GM15510 (cell line): Measurements from ENCODE around the gene CROT.

Experiments used
- POLR2A ChIP-seq: IDR thresholded peaks from 3 replicates; pipeline ENCODE4 v1.6.1; 2011; ENCODE audit warnings: borderline replicate concordance; ENCODE audit not compliant: insufficient read length; ENCODE audit errors: extremely low read depth

Gene CROT, protein sequence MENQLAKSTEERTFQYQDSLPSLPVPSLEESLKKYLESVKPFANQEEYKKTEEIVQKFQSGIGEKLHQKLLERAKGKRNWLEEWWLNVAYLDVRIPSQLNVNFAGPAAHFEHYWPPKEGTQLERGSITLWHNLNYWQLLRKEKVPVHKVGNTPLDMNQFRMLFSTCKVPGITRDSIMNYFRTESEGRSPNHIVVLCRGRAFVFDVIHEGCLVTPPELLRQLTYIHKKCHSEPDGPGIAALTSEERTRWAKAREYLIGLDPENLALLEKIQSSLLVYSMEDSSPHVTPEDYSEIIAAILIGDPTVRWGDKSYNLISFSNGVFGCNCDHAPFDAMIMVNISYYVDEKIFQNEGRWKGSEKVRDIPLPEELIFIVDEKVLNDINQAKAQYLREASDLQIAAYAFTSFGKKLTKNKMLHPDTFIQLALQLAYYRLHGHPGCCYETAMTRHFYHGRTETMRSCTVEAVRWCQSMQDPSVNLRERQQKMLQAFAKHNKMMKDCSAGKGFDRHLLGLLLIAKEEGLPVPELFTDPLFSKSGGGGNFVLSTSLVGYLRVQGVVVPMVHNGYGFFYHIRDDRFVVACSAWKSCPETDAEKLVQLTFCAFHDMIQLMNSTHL

DNA sequence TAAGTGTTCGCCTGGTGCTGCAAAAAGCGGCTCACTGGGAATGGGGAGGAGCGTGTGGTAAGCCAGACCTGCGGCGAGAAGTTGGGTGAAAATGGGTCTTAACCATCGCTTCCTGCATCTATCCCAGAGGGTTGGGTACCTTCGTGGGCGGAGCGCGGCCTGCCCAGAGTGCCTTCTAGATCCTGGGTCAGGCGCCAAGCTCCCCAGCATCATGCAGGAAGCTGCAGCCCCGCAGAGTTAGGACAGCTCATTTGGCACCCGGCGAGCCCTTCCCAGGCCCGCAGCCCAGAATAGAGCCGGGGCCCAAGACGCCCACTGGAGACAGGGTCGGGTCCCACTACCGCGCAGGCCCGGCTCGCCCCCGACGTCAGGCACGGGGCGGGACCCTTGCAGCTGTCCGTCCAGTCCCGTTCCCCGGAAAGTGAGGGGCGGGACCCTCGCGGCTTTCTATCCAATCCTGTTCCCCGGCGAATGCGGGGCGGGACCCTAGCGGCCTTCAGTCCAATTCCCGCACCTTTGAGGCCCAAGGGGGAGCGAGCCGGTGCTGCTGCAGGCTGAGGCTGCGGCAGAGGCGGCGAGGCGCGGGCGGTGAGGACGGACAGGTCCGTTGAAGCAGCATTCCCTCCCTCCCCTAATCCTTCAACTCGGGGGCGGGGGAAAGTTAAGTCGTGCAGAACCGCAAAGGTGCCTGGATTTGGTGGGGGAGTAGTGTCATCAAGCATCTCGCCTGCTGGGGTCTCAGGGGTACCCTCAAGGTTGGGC lies at the start of gene CROT:
CROT (plus strand) TSS at position 499 of the 762 bp plus-strand sequence. CDS start 3,405 bp downstream, outside the sequence.
- TF ChIP-seq POLR2A: peak; percentile 89

DNA sequence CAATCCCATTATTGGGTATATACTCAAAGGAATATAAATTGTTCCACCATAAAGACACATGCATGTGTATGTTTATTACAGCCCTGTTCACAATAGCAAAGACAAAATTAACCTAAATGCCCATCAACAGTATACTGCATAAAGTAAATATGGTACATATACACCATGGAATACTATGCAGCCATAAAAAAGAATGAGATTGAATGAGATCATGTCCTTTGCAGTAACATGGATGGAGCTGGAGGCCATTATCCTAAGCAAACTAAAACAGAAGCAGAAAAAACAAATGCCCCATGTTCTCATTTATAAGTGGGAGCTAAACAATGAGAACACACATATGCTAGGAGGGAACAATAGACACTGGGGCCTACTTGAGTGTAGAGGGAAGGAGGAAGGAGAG lies 44.7 kb upstream of the CROT start:
- TF ChIP-seq POLR2A: no peak

DNA sequence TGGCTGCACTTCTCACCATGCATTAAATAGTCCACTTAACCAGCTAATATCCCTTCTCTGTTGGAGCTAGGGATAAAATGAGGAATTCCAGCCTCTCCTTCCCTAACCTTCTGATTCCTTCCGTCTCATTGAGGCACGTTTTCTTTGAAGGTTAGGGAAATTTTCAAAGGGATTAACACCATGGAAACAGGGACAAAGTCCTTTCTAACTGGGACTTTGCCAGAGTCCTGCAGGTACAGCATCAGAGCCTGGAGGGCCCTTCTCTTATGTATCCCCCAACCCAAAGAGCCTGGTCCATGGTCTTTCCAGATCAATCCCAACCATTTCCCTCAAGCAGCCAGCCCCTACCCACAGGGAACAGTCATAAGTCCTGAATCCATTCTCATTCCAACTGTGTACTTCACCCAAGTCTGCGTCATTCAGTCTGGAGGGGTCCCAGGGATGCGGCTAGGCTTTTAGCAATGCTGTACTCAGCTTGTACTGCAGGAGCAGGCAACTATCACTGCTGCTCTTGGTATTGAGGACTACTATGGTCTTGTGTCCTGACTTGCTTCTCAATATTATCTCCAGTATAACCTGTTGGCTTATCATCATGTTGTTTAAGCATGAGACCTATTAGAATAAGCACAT lies 34.6 kb upstream of the CROT start:
- TF ChIP-seq POLR2A: no peak

DNA sequence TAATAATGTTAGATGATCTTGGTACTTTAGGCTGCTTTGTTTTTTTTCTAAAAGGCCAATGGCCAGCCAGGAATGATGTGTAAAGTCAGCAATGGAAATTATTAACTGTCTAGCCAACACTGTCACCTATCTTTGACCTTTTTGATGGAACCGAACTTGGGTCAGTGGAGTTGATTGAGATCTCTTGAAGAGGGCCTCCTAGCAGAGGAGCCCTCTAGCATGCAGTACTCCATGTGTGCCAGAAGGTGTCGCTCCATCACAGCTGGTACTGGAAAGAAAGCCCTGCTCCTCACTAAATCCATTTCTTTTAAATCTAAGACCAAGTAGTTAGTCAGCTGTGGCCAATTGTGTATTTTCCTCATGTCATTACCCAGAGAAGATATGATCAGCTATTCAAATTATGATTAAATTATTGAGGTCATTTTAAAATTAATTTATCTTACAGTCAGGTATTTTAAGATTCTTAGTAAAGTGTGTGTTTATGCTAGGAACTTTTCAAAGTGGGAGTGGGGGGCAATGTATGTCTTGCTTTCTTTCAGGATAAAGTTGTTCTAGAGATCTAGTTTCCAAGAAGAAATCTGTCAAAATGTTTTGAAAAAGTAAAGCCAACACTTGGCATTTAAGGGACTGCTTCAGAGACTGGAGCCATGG lies 33.1 kb upstream of the CROT start:
- no peak for TF ChIP-seq POLR2A

DNA sequence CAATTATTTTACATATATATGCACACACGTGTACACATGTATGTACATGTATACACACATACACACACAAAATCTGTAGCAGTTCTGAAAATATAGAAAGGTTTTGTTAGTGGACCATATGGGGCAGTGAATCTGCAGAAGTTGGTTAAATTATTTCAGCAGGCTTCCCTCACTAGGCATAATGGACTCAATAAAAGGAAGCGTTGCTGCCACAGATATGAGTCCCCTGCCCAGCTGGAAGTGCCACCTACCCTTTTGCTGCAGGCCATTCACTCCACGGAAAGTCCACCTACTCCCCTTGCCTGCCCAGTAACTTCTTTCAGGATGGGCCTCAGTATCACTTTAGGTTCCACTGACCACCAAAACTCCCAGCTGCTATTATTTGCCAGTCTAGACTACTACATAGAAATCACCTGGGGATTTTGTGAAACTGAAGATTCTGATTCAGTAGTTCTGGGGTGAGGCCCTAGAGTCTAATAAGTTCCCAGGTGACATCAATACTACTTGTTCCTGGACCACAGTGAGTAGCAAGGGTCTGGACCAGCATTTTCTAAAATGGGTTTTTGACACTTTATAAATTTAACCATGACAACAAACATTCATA lies 29.3 kb upstream of the CROT start:
- no peak for TF ChIP-seq POLR2A

DNA sequence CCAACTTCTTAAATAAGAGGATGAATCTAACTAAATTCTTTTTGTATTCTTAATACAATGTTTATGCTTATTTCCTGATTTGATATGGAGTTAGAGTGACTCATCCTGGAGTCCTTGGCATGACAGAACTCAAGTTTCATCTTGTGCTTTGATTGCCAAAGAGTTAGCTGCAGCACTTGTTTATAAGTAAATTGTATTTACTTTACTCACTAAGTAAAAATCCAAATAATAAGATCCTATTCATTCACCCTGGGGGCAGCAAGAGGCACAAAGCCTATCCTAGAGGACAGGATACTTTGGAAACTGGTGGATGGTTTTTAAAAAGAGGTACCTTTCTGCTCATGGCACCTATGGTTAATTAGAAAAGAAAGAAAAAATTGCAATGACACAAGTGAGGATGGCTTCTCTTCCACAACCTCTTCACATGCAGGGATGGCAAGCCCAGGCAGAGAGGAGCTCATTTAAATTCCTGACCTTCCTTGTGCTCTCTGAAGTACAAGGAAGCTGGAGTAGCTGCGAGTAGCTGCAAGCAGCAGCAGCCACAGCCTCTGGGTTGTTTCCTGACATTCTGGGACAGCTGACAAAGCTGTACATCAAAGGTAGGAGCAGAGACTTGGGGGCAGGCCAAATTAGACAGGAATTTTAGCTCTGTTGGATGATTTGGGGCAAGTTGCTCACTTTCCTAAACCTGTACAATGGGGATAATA lies 28.5 kb upstream of the CROT start:
- TF ChIP-seq POLR2A: no peak

DNA sequence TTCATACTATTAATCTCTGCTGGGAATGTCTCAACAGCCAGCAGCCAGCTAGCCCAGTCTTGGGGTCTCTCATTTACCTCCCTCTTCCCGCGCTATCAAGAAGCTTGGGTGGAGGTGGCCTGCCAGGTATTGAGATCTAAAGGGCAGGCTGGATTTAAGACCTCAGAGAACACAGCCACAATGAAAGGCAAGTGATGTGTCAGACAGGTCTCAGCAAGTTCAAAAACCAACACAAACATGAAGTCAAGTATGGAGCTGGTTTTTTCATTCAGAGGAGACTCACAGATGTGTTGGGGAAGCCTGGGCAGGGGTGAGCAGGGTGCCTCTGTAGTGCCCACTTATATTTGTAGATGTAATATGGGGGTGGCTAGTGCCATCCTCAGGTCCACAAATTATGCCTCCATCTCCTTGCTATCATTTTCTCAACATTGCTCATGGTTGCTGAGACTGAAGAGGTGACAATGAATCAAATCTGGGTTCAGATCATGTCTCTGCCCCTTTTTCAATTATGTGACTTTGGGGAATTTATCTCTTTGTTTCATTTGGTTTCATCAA lies 27.7 kb upstream of the CROT start:
- no peak for TF ChIP-seq POLR2A

DNA sequence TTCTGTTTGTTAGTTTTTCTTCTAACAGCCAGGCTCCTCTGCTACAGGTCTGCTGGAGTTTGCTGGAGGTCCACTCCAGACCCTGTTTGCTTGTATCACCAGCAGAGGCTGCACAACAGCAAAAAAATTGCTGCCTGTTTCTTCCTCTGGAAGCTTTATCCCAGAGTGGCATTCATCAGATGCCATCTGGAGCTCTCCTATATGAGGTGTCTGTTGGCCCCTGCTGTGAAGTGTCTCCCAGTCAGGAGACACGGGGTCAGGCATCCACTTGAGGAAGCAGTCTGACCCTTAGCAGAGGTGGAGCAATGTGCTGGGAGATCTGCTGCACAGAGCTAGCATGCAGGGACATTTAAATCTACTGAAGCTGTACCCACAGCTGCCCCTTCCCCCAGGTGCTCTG lies 26.7 kb upstream of the CROT start:
- TF ChIP-seq POLR2A: no peak

DNA sequence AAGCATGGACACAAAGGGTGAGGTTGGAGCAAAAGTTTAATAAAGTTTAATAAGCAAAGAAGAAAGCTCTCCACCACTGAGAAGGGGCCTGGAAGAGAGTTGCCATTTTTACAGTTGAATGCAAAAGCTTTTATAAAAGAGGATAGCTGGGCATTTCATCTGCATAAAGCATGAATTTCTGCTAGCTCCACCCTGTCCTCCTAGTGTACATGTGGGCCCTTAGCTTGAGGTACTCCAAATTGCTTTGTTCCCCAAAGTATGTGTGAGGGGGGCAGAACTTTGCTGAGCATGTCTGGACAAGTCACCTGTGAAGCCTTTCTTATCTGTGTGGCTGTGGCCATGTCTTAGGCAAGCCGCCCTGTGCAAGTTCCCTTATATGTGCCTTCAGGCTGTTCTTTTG lies 22.6 kb upstream of the CROT start:
- TF ChIP-seq POLR2A: no peak

DNA sequence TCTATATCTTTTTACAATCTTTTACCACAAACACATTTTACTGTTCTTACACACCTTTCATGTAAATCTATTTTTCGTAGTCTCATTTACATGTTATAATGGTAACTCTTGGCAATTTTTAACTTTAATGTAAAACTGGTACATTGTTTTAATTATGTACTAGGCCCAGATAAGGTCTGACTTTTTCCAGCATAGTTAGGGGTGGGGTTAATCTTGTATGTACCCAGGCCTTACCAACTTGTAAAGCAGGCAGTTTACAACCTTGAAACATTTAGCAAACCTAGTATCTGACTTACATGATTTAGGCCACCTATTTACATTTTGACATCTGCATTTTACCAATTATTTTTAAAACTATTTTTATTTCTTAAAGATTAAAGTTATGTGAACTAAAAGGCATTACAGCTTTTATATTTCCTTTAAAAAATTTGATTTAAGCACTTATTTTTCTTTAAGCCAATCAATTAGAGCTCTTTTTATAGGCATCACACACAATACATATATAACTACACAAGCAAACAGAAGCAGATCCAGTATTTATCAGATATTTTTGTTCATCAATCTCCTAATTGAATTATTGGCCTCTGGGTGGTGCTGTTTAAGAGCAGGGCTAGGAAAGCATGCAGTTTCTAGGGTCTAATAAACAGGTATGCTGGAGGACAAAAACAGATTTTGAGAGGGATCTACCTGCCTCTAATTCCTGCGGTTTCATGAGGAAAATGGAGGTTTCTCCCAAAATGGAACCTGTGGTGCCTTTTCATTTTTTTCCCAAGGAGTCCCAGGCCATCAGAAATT lies 19.7 kb upstream of the CROT start:
- no peak for TF ChIP-seq POLR2A

DNA sequence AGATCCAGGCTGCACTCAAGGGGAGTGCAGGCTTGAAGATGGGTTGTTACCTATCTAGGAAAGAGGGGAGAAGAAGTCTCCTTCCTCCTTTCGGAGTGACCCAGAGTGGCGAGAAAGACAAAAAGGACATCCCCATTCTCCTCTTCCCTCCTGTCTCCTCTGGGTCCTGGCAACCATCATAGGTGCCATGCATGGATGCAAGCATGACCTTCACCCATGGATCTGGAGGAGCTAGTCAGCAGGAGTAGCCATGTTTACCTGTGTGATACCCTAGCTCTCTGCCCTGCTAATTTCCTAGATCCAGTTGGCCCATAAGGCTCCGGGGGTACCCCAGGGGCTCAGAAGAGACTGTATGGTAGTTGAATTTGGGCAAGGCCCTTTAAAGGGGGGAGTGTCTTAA lies 17.2 kb upstream of the CROT start:
- TF ChIP-seq POLR2A: no peak

DNA sequence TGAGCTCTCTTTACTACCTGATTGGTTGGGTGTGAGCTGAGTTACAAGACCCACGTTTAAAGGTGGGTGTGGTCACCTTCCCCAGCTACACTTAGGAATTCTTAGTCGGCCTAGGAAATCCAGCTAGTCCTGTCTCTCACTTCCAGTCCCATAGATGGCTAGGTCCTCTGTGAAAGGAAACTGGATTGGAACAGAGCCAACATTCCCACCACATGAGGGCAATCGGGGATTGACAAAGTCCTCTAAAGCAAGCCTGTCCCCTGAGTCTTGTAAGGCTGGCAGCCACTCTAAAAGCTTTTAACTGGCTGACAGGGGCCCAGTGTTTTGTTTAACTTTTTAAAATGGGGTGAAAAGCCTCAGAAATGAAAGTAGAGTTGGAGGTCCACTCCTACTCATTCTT lies 15.1 kb upstream of the CROT start:
- TF ChIP-seq POLR2A: no peak

DNA sequence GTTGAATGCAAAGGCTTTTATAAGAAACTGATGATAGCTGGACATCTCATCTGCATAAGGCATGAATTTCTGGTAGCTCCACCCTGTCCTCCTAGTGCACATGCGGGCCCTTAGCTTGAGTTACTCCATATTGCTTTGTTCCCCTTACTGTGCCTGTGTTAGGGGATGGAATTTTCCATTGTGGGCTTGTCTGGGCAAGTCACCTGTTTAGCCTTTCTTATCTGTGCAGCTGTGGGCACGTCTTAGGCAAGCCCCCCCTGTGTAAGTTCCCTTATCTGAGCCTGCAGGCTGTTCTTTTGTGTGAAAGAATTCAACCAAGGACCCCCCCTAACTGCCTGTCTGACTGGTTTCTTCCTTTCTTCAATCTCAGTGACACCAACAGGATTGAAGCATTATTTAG lies 14.5 kb upstream of the CROT start:
- no peak for TF ChIP-seq POLR2A

DNA sequence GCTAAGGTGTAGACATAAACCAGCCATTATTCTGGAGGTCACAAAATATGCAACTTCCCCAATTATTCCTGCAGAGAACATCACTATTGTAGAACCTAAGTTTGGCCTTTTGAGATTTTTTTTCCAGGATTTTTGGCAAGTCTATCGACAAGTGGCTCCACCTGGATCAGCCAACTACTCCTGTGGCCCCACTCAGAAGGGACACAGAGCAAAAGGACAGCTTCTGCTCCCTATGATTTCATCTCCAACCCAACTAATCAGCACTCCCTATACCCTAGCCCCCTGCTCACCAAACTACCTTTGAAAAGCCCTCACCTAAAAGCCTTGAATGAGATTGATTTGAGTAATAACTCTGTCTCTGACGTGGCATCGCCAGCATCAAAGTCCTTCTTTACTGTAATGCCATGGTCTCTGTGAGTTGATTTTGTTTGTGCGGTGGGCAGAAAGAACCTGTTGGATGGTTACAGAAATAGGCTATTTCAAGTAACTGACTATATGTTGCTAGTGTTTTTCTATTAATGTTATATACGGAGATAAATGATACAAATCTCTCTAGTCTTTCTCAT lies 13.7 kb upstream of the CROT start:
- TF ChIP-seq POLR2A: no peak
